RWPE2 (cell line): Measurements from ENCODE around the gene PEX14.
A peak's percentile ranks its signal among the peaks of the same experiment; 100 is the strongest.

Experiments
- ATAC-seq: fragments of 200-7000 bp; cut with Tn5 transposase; 3 replicates; pipeline ENCODE4 v1.9.1; 2021; ENCODE audit warnings: low read depth
- DNase-seq: peaks from one replicate; pipeline ENCODE4 v3.0.0-alpha.2; 2020; ENCODE audit warnings: low spot score
- H3K27ac ChIP-seq: fragments of 450-650 bp; 2 replicates; pipeline ENCODE4 v1.5.1; 2017; ENCODE audit warnings: mild to moderate bottlenecking; ENCODE audit not compliant: poor library complexity, severe bottlenecking
- H3K27me3 ChIP-seq: fragments of 250-450 bp; sonication (Bioruptor Pico); 2 replicates; pipeline ENCODE4 v1.5.1; 2021; ENCODE audit warnings: mild to moderate bottlenecking, moderate library complexity; ENCODE audit not compliant: insufficient read depth, poor library complexity, severe bottlenecking
- H3K36me3 ChIP-seq: fragments of 250-450 bp; sonication (Bioruptor Pico); 2 replicates; pipeline ENCODE4 v1.5.1; 2020; ENCODE audit warnings: low read depth, mild to moderate bottlenecking, moderate library complexity
- H3K4me1 ChIP-seq: fragments of 250-450 bp; sonication (Bioruptor Pico); 2 replicates; pipeline ENCODE4 v1.5.1; 2021; ENCODE audit warnings: mild to moderate bottlenecking, moderate library complexity; ENCODE audit not compliant: insufficient read depth, poor library complexity, severe bottlenecking
- H3K4me3 ChIP-seq: fragments of 250-450 bp; sonication (Bioruptor Pico); 2 replicates; pipeline ENCODE4 v1.5.1; 2021; ENCODE audit warnings: mild to moderate bottlenecking, moderate library complexity; ENCODE audit not compliant: severe bottlenecking
- H3K9me3 ChIP-seq: fragments of 250-450 bp; sonication (Bioruptor Pico); 2 replicates; pipeline ENCODE4 v1.5.1; 2021; ENCODE audit warnings: mild to moderate bottlenecking, moderate library complexity; ENCODE audit not compliant: severe bottlenecking
- CTCF ChIP-seq: fragments of 450-650 bp; IDR thresholded peaks from one replicate; pipeline ENCODE4 v1.5.1; 2017; ENCODE audit warnings: mild to moderate bottlenecking, moderate library complexity; ENCODE audit not compliant: poor library complexity, severe bottlenecking

PEX14 gene

GRCh38 chr1:10677491-10678391 lies 203.0 kb downstream of the PEX14 start:
- ATAC-seq (no peak), DNase-seq (no peak)
- H3K4me1 ChIP-seq = no peaks in the 10 kb centered on the region
- H3K36me3 ChIP-seq = no peaks in the 10 kb centered on the region
- no peak overlapping the region for H3K27ac ChIP-seq
- H3K27me3 ChIP-seq = no peaks in the 10 kb centered on the region
- H3K4me3 ChIP-seq = no peak overlapping the region
- no peak for TF ChIP-seq CTCF
- no peaks in the 10 kb centered on the region for H3K9me3 ChIP-seq

- TF ChIP-seq CTCF = no peak
- no peaks in the 10 kb centered on the region for H3K27me3 ChIP-seq
- DNase-seq = no peak
- no peaks in the 10 kb centered on the region for H3K4me1 ChIP-seq
- no peaks in the 10 kb centered on the region for H3K9me3 ChIP-seq
- no peak overlapping the region for H3K4me3 ChIP-seq
- ATAC-seq = no peak
- no peak overlapping the region for H3K27ac ChIP-seq
- no peaks in the 10 kb centered on the region for H3K36me3 ChIP-seq
Measured at GRCh38 chr1:10678402-10678801, 203.7 kb downstream of the PEX14 start.

GRCh38 chr1:10678852-10679251 lies 204.1 kb downstream of the PEX14 start:
- Histone ChIP-seq H3K27ac (no peak overlapping the region), H3K4me1 (no peaks in the 10 kb centered on the region), H3K27me3 (no peaks in the 10 kb centered on the region), H3K9me3 (no peaks in the 10 kb centered on the region), H3K4me3 (no peak overlapping the region), H3K36me3 (no peaks in the 10 kb centered on the region)
- no peak for TF ChIP-seq CTCF
- DNase-seq (no peak), ATAC-seq (no peak)

- H3K4me3 ChIP-seq = no peak overlapping the region
- H3K36me3 ChIP-seq = no peaks in the 10 kb centered on the region
- no peaks in the 10 kb centered on the region for H3K4me1 ChIP-seq
- ATAC-seq (peak; percentile 65), DNase-seq (no peak)
- H3K27me3 ChIP-seq = no peaks in the 10 kb centered on the region
- no peak for TF ChIP-seq CTCF
- H3K9me3 ChIP-seq = no peaks in the 10 kb centered on the region
- H3K27ac ChIP-seq = no peak overlapping the region
Measured at GRCh38 chr1:10679496-10680220, 204.9 kb downstream of the PEX14 start.
